C1 segment of cervical spinal cord (tissue), 14 donors: Measurements from ENCODE around the gene DGCR6L.
A peak's percentile ranks its signal among the peaks of the same experiment; 100 is the strongest.
"Not testable (repeated sequence)": the region's sequence is repeated elsewhere in the genome, so short reads cannot be mapped to it uniquely, and the experiment has no call there.

Experiments used
- DNase-seq, 14 donors: peaks; one replicate each; lab custom pipeline; 2025; lab: John Stamatoyannopoulos, UW

The DGCR6L gene

DNA sequence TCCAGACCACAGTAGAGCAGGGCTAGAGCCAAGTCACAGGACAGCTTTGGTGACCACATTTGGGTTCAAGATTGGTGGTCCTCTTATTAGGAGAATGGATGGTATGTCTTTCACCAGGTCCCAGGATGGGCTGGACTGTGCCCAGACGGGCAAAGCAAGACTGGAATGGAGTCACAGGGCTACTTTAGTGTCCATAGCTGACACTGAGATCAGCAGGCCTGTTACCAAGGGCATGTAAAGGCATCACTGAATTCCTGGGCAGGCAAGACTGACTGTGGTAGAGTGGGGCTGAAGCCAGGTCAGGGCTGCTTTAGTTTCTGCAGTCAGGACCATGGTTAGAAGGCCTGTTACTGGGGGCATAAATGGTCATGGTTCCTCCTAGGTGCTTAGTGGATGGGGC is 6.1 kb upstream of the DGCR6L start:
- not testable (repeated sequence) for DNase-seq

DNA sequence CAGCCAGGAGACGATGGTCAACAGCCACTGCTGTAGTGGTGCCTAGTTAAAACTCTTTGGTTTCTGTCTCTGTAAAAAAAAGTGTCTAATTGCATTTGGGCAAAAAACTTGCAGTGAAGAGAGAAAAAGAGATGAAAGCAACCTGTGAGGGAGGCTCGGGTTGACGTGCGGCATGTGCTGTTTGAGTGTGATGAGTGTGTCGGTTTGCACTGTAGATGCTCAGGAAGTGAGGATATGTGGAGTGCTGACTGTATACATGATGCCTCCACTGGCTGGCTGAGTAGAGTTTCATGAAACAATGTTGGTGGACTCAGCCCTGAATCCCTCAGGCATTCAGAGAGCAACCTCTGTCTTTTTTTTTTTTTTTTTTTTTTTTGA is 4.3 kb upstream of the DGCR6L start:
- DNase-seq = no peak

DNA sequence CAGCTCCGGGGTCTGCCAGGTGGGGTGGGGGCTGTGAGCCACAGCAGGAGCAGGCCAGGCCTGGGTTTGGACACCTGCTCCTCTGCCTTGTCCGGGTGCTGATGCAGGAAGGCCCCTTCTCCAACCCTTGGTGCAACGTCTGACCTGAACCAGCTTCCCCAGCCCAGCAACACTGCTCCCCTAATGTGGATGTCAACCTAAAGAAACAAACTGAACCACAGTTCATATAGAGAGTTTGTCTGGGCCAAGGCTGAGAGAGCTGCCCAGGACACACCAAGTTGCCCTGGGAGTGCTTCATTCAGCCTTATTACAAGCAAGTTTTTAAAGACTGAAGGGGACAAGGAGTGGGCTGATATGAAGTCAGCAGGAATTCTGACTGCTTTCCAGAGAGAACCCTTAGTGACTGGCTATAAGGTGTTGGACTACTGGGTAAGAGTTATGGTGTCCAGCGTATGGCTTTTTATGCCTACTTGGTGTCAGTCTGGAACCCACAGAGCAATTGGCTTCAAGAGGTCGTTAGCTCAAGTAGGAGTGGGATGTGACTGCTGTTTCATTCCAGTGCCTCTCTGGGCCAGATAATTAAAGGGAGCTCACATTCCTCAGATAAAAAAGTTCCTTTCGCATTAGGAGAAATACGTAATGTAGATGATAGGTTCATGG is 1.8 kb upstream of the DGCR6L start:
- DNase-seq = not testable (repeated sequence)

DNA sequence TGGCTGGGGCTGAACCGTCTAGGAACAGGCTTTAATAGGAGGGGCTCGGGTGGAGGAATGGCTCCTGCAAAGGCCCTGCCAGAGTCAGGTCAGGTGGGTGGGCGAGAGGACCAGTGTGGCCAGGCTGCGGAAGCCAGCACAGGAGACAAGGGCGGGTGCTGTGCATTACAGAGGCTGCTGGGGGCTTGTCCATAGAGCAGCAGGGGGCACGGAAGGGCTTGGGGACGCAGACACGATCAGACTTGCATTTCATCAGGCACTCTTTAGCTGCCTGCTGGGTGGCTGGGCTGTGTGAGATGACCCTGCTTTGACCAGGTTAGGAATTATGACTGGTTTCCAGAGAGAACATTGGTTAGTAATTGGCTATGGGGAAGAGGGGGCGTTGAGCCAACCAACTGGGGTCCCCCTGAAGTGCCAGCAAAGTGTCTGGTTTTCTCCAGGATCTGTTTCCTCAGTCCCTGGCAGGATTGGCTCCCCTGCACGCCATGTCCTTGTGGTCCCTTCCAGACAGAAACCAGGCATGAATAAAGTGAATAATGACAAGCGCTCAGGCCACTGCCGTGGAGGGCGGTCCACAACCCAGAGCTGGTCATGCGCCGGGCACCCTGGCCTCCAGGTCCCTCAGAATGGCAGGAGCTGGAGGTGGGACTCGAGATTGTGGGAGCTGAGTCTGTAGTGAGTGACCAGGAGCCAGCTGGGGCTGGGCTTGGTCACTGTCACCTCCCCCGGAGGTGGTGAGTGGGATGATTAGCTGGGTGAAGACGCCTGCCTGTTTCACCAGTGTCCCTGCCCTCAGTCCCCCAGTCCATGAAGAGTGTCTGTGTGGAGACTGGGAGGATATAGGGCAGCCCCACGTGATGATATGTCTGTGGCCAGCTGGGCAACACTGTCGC is 1.0 kb upstream of the DGCR6L start:
- peak in 1 of 14 donors; percentile 53 for DNase-seq

DNA sequence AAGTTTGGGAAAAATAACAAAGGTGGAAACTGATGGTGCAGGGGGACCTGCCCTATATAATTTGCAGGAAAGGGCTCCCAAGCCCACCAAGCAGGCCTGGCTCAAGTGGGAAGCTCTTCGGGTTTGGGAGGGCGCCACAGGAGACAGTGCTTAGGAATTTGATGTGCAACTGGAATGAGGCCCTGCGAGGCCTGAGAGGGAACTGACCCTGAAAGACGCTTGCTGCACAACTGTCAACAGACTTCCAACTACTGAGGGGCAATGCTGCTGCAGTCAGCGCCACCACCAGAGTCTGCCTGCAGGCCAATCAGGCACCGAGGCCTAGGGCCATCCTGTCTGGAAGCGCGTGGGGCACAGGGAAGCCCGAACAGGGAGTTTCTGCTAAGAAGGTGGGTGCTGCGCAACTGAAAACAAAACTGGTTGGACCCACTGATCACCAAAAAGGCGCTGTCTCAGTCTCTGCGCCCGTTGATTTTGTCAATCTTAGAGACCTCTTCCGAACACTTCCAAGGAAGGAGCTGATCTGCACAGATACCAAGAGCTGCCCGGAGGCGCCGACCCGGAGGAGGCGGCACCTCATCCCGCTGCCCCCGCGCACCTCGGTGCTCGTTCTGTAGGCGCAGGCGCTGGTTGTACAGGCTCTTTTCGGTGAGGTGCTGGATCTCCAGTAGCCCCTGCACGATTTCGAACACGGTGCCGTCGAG is 667 bp downstream of the DGCR6L start:
- DNase-seq = peak in 2 of 14 donors; percentile 39 to 56

DNA sequence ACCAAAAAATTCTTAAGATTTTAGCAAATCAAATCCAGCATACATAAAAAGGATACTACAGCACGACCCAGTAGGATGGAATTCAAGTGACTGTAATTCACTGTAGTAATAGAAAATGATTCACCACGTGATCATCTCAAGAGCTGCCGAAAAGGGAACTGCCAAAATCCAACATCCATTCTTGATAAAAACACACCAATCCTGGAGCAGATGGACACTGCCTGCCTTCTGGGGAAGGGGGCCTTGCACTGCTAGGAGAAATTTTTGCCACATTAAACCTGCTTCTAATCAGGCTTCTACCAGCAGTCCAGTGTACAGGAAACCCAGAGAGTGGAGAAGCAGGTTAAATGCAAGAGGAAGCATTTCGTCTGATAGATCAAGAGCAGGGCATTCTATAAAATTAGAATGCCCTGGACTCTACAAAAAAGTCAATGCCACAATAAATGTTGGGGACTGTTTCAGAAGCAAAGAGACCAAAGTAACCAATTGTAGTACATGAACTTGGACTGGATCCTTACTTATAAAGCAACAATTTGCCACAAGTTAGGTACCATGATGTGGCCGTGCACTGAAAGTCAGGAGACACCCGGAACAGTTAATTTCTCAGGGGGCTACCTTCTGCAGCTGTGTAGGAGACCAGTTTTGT is 1.7 kb downstream of the DGCR6L start:
- DNase-seq = not testable (repeated sequence)

DNA sequence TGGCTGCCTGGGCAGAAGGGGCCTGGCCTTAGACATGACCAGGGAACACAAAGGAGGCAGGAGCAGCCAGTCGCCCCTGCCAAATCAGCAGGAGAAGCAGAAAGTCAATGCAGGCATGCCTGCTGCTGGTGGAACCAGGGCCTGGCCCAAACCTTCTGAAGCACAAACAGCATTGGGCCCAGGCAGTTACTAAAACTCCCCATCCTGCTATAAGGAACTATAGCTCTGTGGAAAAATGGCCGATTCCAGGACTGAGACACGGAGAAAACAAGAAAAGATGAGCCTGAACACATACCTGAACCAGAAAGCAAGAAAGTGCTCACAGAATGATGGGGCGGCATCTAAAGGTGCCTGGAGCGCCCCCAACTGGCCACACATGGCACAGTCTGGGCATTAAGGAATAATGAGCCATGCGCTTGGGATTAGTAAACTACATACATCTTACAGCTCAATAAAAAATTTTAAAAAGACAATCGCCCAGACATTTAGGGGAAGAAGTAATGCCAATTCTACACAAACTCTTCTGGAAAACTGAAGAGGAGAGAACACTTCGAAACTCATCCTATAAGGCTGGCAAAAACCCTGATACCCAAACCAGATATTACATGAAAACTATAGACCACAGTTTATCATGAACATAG is 2.3 kb downstream of the DGCR6L start:
- DNase-seq = not testable (repeated sequence)

DNA sequence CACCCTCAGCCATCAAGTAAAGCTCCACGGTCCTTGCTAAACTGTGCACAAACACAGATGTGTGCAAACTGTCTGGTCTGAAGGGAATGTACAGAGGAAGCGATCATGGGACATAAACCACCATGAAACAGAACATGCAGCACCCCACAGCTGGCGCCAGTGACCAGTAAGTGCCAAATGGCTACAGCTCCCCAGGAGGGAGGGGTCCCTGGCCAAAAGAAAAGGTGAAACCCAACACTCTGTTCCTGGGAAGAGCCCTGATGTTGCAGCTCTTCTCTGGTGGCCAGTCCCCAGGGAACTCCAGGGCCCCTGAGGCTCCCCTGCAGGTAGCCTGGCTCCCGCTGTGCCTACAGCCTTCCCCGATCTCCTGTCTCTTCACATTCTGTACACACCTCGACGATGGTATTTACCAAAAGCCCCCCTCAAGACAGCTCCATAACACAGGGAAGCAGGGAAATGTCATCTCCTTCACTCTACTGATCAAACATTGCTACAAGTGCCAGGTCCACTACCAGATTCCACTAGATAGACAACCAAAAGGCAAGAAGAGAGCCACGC is 2.9 kb downstream of the DGCR6L start:
- DNase-seq = no peak

DNA sequence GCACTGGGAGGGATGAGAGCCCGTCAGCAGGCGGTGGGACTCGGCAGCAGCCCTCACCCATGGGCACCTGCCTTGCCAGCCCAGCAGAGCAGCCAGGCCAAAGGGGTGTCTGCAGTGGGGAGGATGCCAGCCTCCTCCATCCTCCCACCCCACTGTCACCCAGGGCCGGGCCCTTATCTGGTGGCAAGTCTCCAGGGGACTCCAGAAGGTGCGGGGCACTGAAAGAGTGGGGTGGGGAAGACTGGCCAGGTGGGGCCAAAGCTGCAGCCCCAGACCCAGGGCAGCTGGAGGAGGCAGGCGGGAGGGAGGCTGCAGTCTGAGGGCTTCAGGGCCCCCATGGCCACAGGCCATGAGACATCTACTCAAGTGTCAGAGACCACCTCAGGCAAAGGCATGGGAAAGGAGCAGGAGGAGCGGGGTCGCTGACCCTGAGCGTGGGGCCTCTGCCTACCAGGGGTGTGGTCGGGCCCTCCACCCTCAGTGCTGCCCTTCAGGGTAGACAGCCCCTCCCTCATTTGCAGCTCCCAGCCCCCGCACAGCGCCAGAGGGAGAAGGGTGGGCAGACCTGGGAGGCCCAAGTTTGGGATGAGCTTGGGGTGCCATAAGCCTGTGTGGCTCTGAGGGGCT is 3.5 kb downstream of the DGCR6L start:
- DNase-seq = no peak

DNA sequence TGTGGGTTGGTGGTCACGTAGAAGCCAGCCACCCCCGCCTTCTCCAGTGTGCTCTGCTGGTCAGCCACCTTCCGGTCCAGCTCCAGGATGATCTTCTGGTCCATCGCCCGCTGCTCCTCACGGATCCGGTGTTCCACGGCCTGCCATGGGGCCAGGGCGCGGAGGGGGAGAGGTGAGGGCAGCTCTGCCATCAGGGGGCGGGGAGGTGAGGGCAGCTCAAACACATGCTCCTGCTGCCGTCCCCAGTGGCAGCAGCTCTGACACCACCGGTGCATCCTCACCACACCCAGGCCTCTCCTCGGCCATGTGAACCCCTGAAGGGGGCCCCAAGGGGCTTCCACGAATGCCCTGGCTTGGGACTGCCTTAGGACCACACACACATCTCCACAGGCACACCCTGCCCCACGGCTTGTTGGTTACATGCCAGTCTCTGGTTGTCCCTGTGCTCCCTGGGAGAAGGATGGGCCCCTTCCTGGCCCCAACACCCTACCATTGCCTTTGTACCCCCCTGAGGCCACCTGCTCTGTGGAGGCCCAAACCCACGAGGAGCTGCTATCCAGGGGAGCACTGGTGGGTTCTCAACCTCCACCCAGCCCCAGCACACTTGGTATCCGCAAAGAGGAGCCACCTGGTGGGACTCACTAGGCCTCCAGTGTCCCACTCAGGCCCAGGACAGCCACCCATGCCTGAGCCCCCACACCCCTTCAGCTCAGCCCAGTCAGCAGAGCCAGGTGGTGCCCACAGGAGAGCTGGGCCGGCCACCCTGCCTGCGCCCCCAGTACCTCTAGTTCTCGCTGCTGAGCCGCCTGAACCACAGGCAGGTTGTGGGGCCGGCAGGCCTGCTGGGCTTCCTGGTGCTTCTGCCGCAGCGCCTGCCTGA is 4.3 kb downstream of the DGCR6L start:
- no peak for DNase-seq

DNA sequence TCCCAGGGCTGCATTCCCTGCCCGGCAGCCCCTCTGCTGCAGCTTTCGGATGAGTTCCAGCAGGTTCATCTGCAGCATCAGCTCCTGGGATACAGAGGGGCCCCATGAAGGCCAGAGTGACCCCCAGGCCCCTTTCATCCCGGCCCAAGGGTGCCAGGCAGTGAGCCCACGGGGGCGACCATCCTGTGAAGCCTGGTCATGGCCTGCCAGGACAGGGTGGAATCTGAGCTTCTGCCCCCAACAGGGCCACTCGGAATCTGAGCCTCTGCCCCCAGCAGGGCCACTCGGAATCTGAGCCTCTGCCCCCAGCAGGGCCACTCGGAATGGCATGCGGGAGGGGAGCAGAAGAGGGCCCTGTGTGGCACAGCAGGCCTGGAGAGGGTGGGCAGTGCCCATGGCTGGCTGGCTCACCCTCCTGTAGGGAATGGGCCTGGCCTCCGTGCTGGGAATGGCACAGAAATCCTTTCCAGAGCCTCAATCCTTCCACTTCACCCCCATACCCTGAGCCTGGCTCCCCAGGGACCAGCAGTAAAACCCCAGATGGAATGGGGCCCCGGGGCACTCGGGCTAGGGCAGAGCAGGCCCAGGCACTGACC is 5.0 kb downstream of the DGCR6L start:
- DNase-seq = not testable (repeated sequence)

DNA sequence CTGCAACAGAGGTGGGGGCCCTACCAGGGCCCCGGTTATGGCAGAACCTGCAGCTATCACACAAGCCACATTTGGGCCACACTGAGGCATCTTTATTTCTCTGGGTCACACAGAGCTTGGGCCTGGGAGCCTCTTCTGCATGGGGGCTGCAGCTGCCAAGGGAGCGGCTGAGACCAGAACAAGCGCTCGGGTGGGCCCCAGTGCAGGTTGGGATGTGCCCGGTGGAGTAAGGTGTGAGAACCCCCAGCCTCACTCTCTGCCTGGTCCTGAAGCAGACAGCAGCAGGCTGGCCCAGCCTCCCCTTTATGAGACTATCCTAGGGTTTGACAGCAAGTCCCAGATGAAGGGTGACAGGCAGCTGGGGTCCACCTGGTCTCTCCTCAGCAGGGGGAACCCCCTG is 5.7 kb downstream of the DGCR6L start:
- not testable (repeated sequence) for DNase-seq

DNA sequence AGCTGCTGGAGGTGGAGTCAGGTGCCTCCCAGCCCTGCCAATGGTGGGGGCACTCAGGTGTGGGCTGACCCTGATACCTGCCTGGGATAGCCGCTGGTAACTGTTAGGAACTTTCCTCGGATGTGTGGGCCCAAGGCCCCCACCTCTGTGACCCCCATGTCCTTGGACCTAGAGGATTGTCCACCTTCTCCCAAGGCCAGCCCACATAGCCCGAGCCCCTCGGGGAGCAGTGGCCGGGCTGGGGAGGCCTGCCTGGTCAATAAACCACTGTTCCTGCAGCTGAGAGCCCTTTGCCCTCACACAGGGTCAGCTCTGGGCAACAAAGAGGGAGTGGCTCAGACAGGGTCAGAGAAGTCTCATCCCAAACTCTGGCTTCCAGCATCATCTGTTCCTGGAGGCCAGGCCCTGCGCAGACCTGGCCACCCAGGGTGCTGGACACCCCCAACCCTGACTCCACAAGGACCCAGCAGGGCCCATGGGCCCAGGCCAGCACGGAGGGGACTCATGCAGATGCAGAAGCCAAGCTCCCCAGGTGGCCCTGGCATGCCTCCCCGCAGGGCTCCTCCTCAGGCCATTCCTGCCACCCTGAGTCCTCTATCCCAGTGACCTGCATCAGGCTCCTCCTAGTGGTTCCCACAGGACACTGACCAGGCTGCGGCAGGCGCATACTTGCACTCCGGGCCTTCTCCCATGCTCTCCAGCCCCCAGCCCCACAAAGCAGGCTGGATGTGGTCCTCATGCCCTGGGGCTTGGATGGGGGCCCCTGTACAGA is 6.4 kb downstream of the DGCR6L start:
- DNase-seq = not testable (repeated sequence)

DNA sequence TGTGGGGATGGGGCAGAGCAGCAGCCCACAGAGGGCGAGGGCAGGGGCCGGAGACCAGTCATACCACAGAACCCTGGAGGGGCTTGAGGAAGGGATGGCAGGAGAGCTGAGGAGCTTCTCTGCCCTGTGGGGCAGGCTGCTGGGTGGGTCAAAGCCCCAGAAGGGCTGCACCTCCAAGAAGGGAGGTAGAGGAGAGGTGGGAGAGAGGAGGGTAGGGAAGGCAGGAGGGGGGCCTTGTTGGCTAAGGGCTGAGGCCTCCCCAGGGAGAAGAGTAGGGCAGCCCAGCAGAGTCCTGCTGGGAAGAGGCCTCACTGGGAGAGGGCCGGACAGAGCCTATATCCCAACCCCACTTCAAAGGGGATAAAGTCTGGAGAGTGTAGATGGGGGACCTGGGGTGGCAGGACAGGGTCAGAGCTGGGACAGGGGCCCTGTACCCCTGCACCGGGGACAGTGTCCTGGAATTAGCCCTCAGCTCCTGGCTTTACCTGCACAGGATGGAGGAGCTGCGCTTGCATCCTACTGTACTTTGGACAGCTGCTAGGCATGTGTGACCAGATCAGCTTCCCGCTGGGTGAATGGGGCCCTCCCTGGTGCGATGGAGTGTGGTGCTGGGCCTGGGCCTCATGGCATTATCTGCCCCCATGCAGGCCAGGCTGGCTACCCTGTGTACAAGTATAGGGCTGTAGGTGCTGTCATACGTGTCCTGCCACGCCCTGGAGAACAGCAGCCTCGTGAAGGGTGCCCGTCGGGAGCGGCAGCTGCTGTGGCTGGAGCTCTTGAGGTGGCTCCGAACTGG is 7.3 kb downstream of the DGCR6L start:
- no peak for DNase-seq

DNA sequence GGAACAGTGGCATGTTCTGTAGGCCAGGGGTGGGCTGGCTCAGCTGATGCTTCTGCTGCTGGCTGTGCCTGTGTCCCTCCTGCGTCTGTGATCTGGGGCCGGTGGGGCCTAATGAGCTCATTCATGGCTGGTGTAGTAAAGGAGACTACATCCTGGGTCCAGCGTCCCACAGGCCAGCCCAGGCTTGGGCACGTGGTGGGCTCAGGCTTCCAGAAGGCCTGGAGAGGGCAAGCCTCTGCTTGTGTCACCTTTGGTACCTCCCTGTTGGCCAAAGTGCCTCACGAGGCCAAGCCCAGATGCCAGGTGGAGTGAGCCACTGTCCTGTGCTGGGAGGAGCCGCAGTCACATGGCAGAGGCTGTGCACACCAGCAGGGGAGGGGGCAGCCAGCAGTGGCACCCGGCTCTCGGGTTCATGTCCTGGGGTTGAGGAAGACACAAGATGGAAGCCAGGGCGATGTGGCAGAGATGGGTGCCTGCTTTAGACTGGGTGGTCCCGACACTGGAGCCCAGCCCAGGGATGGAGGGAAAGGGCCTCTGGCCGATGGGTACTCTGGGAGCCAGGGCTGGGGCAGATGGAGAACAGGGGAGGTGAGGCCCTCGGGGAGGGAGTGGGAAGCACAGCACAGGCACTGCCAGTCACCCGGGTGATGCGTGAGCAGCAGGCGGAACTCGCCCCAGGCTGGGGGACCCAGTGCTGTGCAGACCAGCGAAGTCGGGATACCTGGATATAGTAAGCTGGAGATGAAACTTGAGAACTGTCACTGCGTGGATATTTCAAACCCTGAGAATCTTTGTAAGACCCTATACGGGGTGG is 8.4 kb downstream of the DGCR6L start:
- not testable (repeated sequence) for DNase-seq

DNA sequence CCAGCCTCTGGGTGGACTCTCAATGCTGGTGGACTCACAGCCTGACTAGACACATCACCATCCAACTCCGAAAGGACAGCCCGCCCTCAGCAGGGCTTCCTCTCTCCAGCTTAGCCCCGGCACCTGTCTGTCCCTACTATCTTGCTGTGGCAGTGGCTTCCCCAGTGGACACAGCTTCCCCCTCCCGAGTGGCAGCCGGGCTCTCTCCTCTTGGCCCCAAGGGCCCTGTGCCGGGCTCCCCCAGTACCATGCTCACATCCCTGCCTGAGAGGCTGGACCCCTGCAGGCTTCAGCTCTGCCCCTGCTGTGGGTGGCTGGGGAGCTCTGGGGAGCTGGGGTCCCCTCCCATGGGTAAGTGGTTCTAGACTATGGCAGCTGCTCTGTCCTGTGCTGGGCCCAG is 9.1 kb downstream of the DGCR6L start:
- not testable (repeated sequence) for DNase-seq

DNA sequence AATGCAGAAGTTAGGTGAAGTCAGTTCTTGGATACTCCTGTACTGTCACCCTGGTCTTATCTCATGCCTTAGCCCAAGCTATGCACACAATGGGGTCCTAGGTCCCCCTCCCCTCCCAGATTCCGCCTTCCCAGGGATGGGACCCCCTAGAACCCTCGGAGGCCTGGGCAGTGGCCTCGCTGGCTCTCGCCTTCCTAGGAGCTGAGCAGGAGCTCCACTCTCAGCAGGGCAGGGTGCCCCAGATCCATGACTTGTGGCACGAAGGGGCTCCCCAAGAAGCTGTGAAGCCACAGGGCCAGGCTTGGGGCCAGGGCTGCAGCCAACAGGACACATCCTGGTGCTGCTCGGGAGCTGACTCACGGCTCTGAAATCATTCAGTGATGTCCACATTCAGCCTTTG is 9.7 kb downstream of the DGCR6L start:
- DNase-seq = not testable (repeated sequence)
